ENCODE data around the gene CDK4. TPM values are rescaled to one million over a fixed set of nuclear protein-coding genes. Genes with fewer than 3 reads are reported as not detected.

Gene CDK4
- total and polyA plus RNA-seq, 2 of the 4 experiments (the other 2 are of a cell fraction): 261 to 297 TPM

DNA sequence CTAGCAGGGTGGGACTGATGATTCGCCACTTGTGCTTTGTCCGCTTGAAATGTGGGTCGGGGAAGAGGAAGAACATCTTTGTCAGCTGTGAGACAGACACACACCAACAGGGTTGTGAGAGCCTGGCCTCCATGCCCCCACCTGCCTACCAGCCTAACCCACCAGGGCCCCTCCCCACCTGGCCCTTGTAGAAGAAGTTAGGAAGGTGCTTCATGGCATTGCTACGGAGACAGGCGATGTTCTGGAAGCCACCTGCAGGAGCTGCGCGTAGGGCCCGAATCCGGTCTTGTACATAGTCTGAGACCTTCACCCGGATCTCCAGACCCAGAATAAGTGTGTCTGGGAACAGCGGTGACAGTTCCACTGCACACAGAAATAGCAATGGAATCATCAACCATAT lies 17.5 kb upstream of the CDK4 start:
- 97% methylated on average over 6 of the region's 11 CpGs; no CpG with 5 or more reads in 1 of the 2 experiments for WGBS, 2 experiments (ENCODE audit: extremely low coverage in 2 of 2, insufficient read length in 1 of 2)
- no peak overlapping the region for H4K5ac ChIP-seq (ENCODE audit: low read depth, low read length)
- H3K79me1 ChIP-seq (ENCODE audit: low read depth in 1 of 2, low read length in 2 of 2): peaks cover 16 to 27% of the 10 kb centered on the region in 2 experiments; a peak in 3 of 4 replicates
- no peak overlapping the region for H3K9ac ChIP-seq (ENCODE audit: low read depth, low read length)
- TF ChIP-seq RCOR1 (IDR thresholded peaks at IDR 0.05; ENCODE audit: insufficient replicate concordance, low read length) (no peak), FOS (IDR thresholded peaks at IDR 0.05; ENCODE audit: low read depth, low read length) (no peak), CHD1 (IDR thresholded peaks at IDR 0.05; ENCODE audit: low read depth, low read length) (no peak), MAFK (IDR thresholded peaks at IDR 0.05; ENCODE audit: low read depth, low read length) (no peak), NFE2L2 (IDR thresholded peaks at IDR 0.05; ENCODE audit: low read depth, low read length) (no peak), SMC3 (IDR thresholded peaks at IDR 0.05; ENCODE audit: low read depth, low read length) (no peak), MXI1 (IDR thresholded peaks at IDR 0.05; ENCODE audit: borderline replicate concordance, low read depth, low read length) (no peak), CEBPB (IDR thresholded peaks at IDR 0.05; ENCODE audit: low read depth, low read length) (no peak), ELK1 (IDR thresholded peaks at IDR 0.05; ENCODE audit: borderline replicate concordance, low read depth, low read length) (no peak)
- TF ChIP-seq, protein P1, sequence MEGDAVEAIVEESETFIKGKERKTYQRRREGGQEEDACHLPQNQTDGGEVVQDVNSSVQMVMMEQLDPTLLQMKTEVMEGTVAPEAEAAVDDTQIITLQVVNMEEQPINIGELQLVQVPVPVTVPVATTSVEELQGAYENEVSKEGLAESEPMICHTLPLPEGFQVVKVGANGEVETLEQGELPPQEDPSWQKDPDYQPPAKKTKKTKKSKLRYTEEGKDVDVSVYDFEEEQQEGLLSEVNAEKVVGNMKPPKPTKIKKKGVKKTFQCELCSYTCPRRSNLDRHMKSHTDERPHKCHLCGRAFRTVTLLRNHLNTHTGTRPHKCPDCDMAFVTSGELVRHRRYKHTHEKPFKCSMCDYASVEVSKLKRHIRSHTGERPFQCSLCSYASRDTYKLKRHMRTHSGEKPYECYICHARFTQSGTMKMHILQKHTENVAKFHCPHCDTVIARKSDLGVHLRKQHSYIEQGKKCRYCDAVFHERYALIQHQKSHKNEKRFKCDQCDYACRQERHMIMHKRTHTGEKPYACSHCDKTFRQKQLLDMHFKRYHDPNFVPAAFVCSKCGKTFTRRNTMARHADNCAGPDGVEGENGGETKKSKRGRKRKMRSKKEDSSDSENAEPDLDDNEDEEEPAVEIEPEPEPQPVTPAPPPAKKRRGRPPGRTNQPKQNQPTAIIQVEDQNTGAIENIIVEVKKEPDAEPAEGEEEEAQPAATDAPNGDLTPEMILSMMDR (conservative IDR thresholded peaks at IDR 0.05; ENCODE audit: low read depth, low read length): no peak
- no peak overlapping the region for H3K23ac ChIP-seq (ENCODE audit: low read depth, low read length)
- peaks cover 25% of the 10 kb centered on the region for H3K27me3 ChIP-seq (ENCODE audit: control insufficient read depth, insufficient read depth, low read length)
- H2AFZ ChIP-seq (replicated peaks; ENCODE audit: low read length, poor library complexity): no peak overlapping the region
- ChIA-PET CTCF (no interaction called here), POLR2A (ENCODE audit: unreplicated experiment) (no interaction called here)
- intact Hi-C loops (cut with micrococcal nuclease): no loop called here
- no peak overlapping the region for H2AK5ac ChIP-seq (ENCODE audit: low read depth, low read length)
- H3K36me3 ChIP-seq (ENCODE audit: control insufficient read depth, insufficient read depth, low read length): peaks cover 3% of the 10 kb centered on the region
- ATAC-seq (ENCODE audit: low read depth) (no peak), DNase-seq (no peak)
- no peaks in the 10 kb centered on the region for H4K20me1 ChIP-seq (ENCODE audit: insufficient read depth, low read length)
- no peak overlapping the region for H3K56ac ChIP-seq (ENCODE audit: extremely low read depth, insufficient read depth, low read length)
- no peak overlapping the region for H2BK120ac ChIP-seq (ENCODE audit: low read depth, low read length)
- H3K9me3 ChIP-seq (ENCODE audit: control insufficient read depth, insufficient read depth, low read length): peaks cover 2% of the 10 kb centered on the region; the same call in 1 of the 2 replicates
- no peak overlapping the region for H2BK15ac ChIP-seq (ENCODE audit: low read depth, low read length)
- no peak overlapping the region for H2BK20ac ChIP-seq (ENCODE audit: low read depth, low read length)
- no peak overlapping the region for H3K27ac ChIP-seq (ENCODE audit: insufficient read depth, low read length)
- no peak overlapping the region for H3K18ac ChIP-seq (ENCODE audit: low read depth, low read length)
- H4K91ac ChIP-seq (ENCODE audit: insufficient read depth, low read depth, low read length): no peak overlapping the region
- in situ Hi-C loops (cut with MboI; ENCODE audit: low sequenced_read_pairs): no loop called here
- H2AK9ac ChIP-seq (replicated peaks; ENCODE audit: low read depth, low read length, poor library complexity): no peak overlapping the region
- no peak overlapping the region for H4K8ac ChIP-seq (ENCODE audit: low read depth in 2 of 2, low read length in 2 of 2)
- no peak overlapping the region for H3K4me3 ChIP-seq (ENCODE audit: insufficient read depth, low read depth, low read length)
- no peak overlapping the region for H2BK5ac ChIP-seq (ENCODE audit: low read depth, low read length, poor library complexity, severe bottlenecking)
- H3K4ac ChIP-seq (ENCODE audit: low read depth, low read length): no peak overlapping the region
- peaks cover 11% of the 10 kb centered on the region; the same call in 1 of the 2 replicates for H3K4me1 ChIP-seq (ENCODE audit: control insufficient read depth, insufficient read depth, low read length)
- no TSS peak for BruUV-seq (replicated peaks)
- H3K9me1 ChIP-seq (ENCODE audit: insufficient read depth, low read length): peaks cover 12% of the 10 kb centered on the region
- dilution Hi-C loops (cut with HindIII; ENCODE audit: low sequenced_read_pairs, unreplicated experiment): no loop called here
- H3K4me2 ChIP-seq (ENCODE audit: low read depth, low read length): no peak overlapping the region
- no peak overlapping the region for H3K14ac ChIP-seq (replicated peaks; ENCODE audit: low read depth, low read length)

Measured in IMR-90 (cell line).